ENCODE measurements around the gene ANAPC2. TPM values are rescaled to one million over a fixed set of nuclear protein-coding genes. Genes with fewer than 3 reads are reported as not detected.

ANAPC2 gene
- total RNA-seq, 3 donors from 2014 or later (not counting 1 experiment from before 2014, with no cell fraction given) = 146 to 172 (median 171) TPM

- no peaks in the 10 kb centered on the region for H3K9me3 Mint-ChIP-seq
- no peaks in the 10 kb centered on the region for H3K9me3 ChIP-seq (ENCODE audit: control insufficient read depth, insufficient read depth, low read length)
- WGBS (ENCODE audit: insufficient coverage) = under 1% methylated on average over 118 of the region's 118 CpGs
- intact Hi-C loops (cut with micrococcal nuclease) = loop anchor here (1.0 to 5.0 kb wide), 2 partner anchors 11 to 42 kb away; partner anchors contain the start of gene TUBB4B
- TF ChIP-seq CTCF (IDR thresholded peaks at IDR 0.05) = no peak
- H3K4me3 Mint-ChIP-seq = peak within 1 kb of the TSS; percentile 90
- no peaks in the 10 kb centered on the region for H3K36me3 Mint-ChIP-seq
- DNase-seq = peak; percentile 98
- ATAC-seq = peak; percentile 92 to 99 (median 94)
- peak within 1 kb of the TSS; percentile 83 to 86 for H3K27ac Mint-ChIP-seq
- H3K27ac ChIP-seq (ENCODE audit: low read length) = peak within 1 kb of the TSS; percentile 82
- H3K4me3 ChIP-seq (ENCODE audit: low read length) = peak within 1 kb of the TSS; percentile 75
- no peaks in the 10 kb centered on the region for H3K27me3 Mint-ChIP-seq (ENCODE audit: low read depth in 2 of 2)
- no peaks in the 10 kb centered on the region for H3K27me3 ChIP-seq (ENCODE audit: control insufficient read depth, insufficient read depth, low read length)
- peaks cover 39% of the 10 kb centered on the region for H3K4me1 ChIP-seq (ENCODE audit: control insufficient read depth, insufficient read depth, low read length)
- H3K4me1 Mint-ChIP-seq = peaks cover 16 to 32% of the 10 kb centered on the region in 2 donors
- no peaks in the 10 kb centered on the region for H3K36me3 ChIP-seq (ENCODE audit: control insufficient read depth, insufficient read depth, low read length)
Observed at GRCh38 chr9:137200311-137201204, 12.2 kb upstream of the ANAPC2 start, which contains the start of gene TPRN. Gene TPRN, minus strand, starts transcription at chr9:137200741. Its CDS starts 30 bp downstream, at chr9:137200711.

GRCh38 chr9:137199411-137200121 is 11.2 kb upstream of the ANAPC2 start:
- no peak for DNase-seq
- Mint-ChIP-seq H3K36me3 (no peaks in the 10 kb centered on the region), H3K9me3 (no peaks in the 10 kb centered on the region), H3K4me1 (peaks cover 9 to 30% of the 10 kb centered on the region in 2 donors), H3K27ac (peak overlapping the region in 1 of 2 donors; percentile 29), H3K27me3 (ENCODE audit: low read depth in 2 of 2) (no peaks in the 10 kb centered on the region), H3K4me3 (peak overlapping the region; percentile 90)
- no peaks in the 10 kb centered on the region for H3K27me3 ChIP-seq (ENCODE audit: control insufficient read depth, insufficient read depth, low read length)
- H3K4me1 ChIP-seq (ENCODE audit: control insufficient read depth, insufficient read depth, low read length) = peaks cover 32% of the 10 kb centered on the region
- H3K4me3 ChIP-seq (ENCODE audit: low read length) = no peak overlapping the region
- intact Hi-C loops (cut with micrococcal nuclease) = loop anchor here (1.0 to 5.0 kb wide), 2 partner anchors 10 to 43 kb away; partner anchors contain the start of gene TUBB4B
- no peaks in the 10 kb centered on the region for H3K9me3 ChIP-seq (ENCODE audit: control insufficient read depth, insufficient read depth, low read length)
- WGBS (ENCODE audit: insufficient coverage) = 34% methylated on average over 51 of the region's 51 CpGs
- H3K27ac ChIP-seq (ENCODE audit: low read length) = no peak overlapping the region
- TF ChIP-seq CTCF (IDR thresholded peaks at IDR 0.05) = no peak
- H3K36me3 ChIP-seq (ENCODE audit: control insufficient read depth, insufficient read depth, low read length) = no peaks in the 10 kb centered on the region
- no peak for ATAC-seq

- Mint-ChIP-seq H3K36me3 (no peaks in the 10 kb centered on the region), H3K4me1 (peaks cover 5 to 24% of the 10 kb centered on the region in 2 donors), H3K9me3 (no peaks in the 10 kb centered on the region), H3K27ac (no peak overlapping the region), H3K4me3 (no peak overlapping the region), H3K27me3 (ENCODE audit: low read depth in 2 of 2) (no peaks in the 10 kb centered on the region)
- Histone ChIP-seq H3K27ac (ENCODE audit: low read length) (no peak overlapping the region), H3K27me3 (ENCODE audit: control insufficient read depth, insufficient read depth, low read length) (no peaks in the 10 kb centered on the region), H3K36me3 (ENCODE audit: control insufficient read depth, insufficient read depth, low read length) (no peaks in the 10 kb centered on the region), H3K4me1 (ENCODE audit: control insufficient read depth, insufficient read depth, low read length) (peaks cover 25% of the 10 kb centered on the region), H3K4me3 (ENCODE audit: low read length) (no peak overlapping the region), H3K9me3 (ENCODE audit: control insufficient read depth, insufficient read depth, low read length) (no peaks in the 10 kb centered on the region)
- intact Hi-C loops (cut with micrococcal nuclease) = no loop called here
- 94% methylated on average over 11 of the region's 11 CpGs for WGBS (ENCODE audit: insufficient coverage)
- ATAC-seq = no peak
- no peak for TF ChIP-seq CTCF (IDR thresholded peaks at IDR 0.05)
- no peak for DNase-seq
Observed at GRCh38 chr9:137198902-137199283, 10.5 kb upstream of the ANAPC2 start.

Data from natural killer cell (primary cell).